Measurements from ENCODE around the gene AASDHPPT. TPM values are rescaled to one million over a fixed set of nuclear protein-coding genes. Genes with fewer than 3 reads are reported as not detected.

Gene AASDHPPT
- total and polyA plus RNA-seq, 7 donors, result 18.0 to 40.1 (median 25.0) TPM

DNA sequence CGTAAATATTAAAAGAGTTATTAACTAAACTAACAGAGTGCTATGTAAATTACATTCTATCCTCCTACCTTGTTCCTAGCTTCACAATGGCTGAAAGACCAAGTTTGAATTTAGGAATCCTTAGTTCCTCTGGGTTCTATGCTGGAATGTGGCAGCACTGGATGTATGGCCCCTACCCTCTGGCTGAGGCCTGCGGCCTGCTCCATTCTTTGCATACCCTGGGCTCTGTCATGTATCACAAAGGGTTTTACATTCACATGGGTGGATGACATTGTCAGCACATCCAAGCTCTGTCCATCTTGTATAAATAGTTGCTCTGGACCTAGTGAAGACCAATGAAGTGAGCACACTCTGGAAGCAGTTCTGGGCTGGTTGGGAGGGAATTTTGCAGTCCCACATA lies 54.5 kb downstream of the AASDHPPT start:
- Histone ChIP-seq H3K9me3 (no peaks in the 10 kb centered on the region), H3K4me3 (no peak overlapping the region), H3K27ac (no peak overlapping the region), H3K27me3 (ENCODE audit: insufficient read depth in 3 of 3, low read length in 2 of 3) (no peaks in the 10 kb centered on the region), H3K4me1 (no peaks in the 10 kb centered on the region), H3K36me3 (ENCODE audit: insufficient read depth in 1 of 2, low read depth in 1 of 2) (no peaks in the 10 kb centered on the region)
- no peak for DNase-seq
- intact Hi-C loops (cut with DNase I), result no loop called here
- TF ChIP-seq, protein P1, sequence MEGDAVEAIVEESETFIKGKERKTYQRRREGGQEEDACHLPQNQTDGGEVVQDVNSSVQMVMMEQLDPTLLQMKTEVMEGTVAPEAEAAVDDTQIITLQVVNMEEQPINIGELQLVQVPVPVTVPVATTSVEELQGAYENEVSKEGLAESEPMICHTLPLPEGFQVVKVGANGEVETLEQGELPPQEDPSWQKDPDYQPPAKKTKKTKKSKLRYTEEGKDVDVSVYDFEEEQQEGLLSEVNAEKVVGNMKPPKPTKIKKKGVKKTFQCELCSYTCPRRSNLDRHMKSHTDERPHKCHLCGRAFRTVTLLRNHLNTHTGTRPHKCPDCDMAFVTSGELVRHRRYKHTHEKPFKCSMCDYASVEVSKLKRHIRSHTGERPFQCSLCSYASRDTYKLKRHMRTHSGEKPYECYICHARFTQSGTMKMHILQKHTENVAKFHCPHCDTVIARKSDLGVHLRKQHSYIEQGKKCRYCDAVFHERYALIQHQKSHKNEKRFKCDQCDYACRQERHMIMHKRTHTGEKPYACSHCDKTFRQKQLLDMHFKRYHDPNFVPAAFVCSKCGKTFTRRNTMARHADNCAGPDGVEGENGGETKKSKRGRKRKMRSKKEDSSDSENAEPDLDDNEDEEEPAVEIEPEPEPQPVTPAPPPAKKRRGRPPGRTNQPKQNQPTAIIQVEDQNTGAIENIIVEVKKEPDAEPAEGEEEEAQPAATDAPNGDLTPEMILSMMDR (IDR thresholded peaks at IDR 0.05), result no peak
- no peak for ATAC-seq
- 90 to 95% (median 92%) methylated on average over 2 of the region's 2 CpGs for WGBS, 3 donors

DNA sequence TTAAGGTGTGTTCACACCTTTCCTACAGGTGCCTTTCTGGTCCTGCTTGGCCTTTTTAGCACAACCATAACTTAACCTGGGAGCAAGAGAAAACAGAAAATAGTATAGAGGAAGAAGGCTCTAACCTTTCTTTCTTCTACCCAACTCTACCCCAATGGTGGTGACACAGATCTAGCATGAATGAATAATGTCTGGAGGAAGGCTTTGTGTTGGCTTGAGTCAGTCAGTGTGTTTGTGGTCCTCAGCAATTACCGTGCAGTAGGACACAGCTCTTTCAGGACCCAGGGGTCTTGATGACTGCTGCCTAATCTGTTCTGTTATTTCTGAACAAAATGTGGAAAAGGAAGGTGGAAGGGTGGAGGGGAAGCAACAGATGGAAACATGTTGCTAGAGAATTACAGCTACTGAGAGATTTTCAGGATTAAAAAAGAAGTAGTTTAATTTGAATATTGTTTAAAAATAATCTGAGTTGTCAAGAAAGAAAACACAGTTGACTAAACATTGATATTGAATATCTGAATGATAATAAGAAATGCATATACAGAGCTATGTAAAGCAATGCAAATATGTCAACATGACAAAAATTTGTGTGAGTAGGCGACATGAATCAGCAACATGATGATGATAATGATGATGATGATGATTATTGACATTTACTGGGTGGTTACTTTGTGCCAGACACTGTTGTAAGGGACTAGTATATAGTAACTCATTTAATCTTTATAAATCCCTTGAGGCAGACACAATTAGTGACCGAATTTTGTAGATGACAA lies 55.3 kb downstream of the AASDHPPT start:
- TF ChIP-seq, protein P1 (IDR thresholded peaks at IDR 0.05), result no peak
- 79 to 84% (median 83%) methylated on average over 3 of the region's 3 CpGs for WGBS, 3 donors
- Histone ChIP-seq H3K27ac (no peak overlapping the region), H3K9me3 (no peaks in the 10 kb centered on the region), H3K4me1 (no peaks in the 10 kb centered on the region), H3K4me3 (no peak overlapping the region), H3K27me3 (ENCODE audit: insufficient read depth in 3 of 3, low read length in 2 of 3) (no peaks in the 10 kb centered on the region), H3K36me3 (ENCODE audit: insufficient read depth in 1 of 2, low read depth in 1 of 2) (no peaks in the 10 kb centered on the region)
- intact Hi-C loops (cut with DNase I), result no loop called here
- no peak for ATAC-seq
- DNase-seq, result no peak

DNA sequence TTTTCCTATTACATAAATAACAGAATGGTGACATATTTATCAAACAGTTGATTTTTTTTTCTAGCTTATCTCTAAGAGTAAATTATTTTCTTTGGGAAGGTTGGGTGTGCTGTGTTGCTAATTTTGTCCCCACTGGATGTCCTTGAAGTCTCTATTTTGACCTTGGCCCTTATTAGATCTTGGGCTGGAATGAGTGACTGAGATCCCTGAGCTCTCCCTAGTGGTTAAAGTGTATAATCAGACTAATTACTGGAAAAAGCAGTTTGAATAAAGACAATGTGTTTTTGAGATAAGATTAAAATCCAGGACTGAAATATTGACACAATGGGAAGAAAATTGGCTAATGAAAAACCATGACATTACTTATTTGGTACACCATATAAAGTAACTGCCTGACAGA lies 56.1 kb downstream of the AASDHPPT start:
- Histone ChIP-seq H3K9me3 (no peaks in the 10 kb centered on the region), H3K27ac (no peak overlapping the region), H3K4me1 (no peaks in the 10 kb centered on the region), H3K4me3 (no peak overlapping the region), H3K27me3 (ENCODE audit: insufficient read depth in 3 of 3, low read length in 2 of 3) (no peaks in the 10 kb centered on the region), H3K36me3 (ENCODE audit: insufficient read depth in 1 of 2, low read depth in 1 of 2) (no peaks in the 10 kb centered on the region)
- DNase-seq (no peak), ATAC-seq (no peak)
- TF ChIP-seq, protein P1 (IDR thresholded peaks at IDR 0.05), result no peak
- intact Hi-C loops (cut with DNase I), result no loop called here

DNA sequence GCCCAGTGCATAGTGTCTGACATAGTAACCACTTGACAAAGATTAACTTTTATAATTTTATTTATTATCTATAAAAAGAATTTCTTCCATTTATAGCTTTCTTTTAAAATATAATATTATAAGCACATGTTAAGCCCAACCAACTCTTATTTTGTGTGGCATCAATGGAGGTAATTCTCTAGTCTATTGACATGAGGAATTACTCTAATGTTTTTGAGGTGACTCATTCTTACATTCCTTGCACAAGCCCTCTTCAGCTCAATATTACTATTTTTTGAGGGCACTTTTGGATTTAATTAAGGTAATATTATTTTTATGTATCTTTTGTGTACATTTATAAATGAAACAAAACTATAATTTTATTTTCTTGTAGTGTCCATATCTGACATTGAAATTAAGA lies 59.6 kb downstream of the AASDHPPT start:
- Histone ChIP-seq H3K27ac (no peak overlapping the region), H3K27me3 (ENCODE audit: insufficient read depth in 3 of 3, low read length in 2 of 3) (no peaks in the 10 kb centered on the region), H3K9me3 (no peaks in the 10 kb centered on the region), H3K4me1 (no peaks in the 10 kb centered on the region), H3K4me3 (no peak overlapping the region), H3K36me3 (ENCODE audit: insufficient read depth in 1 of 2, low read depth in 1 of 2) (no peaks in the 10 kb centered on the region)
- intact Hi-C loops (cut with DNase I), result no loop called here
- ATAC-seq (no peak), DNase-seq (no peak)
- TF ChIP-seq, protein P1 (IDR thresholded peaks at IDR 0.05), result no peak

DNA sequence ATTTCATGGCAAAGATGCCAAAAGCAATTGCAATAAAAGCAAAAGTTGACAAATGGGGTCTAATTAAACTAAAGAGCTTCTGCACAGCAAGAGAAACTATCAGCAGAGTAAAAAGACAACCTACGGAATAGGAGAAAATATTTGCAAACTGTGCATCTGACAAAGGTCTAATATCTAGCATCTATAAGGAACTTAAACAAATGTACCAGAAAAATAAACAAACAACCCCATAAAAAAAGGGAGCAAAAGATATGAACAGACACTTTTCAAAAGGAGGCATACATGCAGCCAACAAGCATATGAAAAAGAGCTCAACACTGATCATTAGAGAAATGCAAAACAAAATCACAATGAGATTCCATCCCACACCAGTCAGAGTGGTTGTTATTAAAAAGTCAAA lies 60.3 kb downstream of the AASDHPPT start:
- Histone ChIP-seq H3K27ac (no peak overlapping the region), H3K9me3 (no peaks in the 10 kb centered on the region), H3K4me1 (no peaks in the 10 kb centered on the region), H3K27me3 (ENCODE audit: insufficient read depth in 3 of 3, low read length in 2 of 3) (no peaks in the 10 kb centered on the region), H3K36me3 (ENCODE audit: insufficient read depth in 1 of 2, low read depth in 1 of 2) (no peaks in the 10 kb centered on the region), H3K4me3 (no peak overlapping the region)
- TF ChIP-seq, protein P1 (IDR thresholded peaks at IDR 0.05), result no peak
- DNase-seq (no peak), ATAC-seq (no peak)
- WGBS, 3 donors, result 93 to 97% (median 96%) methylated on average over 1 of the region's 1 CpG
- intact Hi-C loops (cut with DNase I), result no loop called here
